ENCODE measurements around the gene APBB2.
"Not testable (repeated sequence)": the region's sequence is repeated elsewhere in the genome, so short reads cannot be mapped to it uniquely, and the experiment has no call there.

APBB2 gene

DNA sequence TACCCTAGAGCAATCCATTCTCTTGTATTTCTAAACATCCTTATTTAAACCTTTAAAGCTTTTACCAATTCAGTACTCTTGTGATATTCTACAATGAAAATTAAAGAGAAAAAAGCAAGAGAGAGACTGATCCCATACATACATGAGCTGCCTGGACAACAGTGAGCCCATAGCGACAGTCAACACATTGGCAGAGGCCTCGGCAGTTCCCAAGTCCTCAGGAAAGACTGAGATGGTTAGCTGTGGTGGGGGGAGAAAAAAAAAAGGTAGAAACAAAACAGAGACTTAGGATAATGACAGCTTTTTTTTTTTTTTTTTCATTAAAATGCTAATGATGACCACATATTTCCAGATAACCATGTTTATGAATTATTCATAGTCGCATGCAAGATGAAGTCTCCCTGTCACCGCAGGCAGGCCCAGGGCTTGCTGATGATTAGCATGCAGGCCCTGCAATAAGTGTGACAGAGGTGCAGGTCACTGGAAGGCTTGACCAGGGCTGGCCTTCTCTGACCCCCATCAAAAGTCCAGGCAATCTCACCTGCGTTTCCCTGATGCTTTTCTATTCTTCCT is 148.8 kb downstream of the APBB2 start:
- FAIRE-seq, result no peak
- TF ChIP-seq, protein P1, sequence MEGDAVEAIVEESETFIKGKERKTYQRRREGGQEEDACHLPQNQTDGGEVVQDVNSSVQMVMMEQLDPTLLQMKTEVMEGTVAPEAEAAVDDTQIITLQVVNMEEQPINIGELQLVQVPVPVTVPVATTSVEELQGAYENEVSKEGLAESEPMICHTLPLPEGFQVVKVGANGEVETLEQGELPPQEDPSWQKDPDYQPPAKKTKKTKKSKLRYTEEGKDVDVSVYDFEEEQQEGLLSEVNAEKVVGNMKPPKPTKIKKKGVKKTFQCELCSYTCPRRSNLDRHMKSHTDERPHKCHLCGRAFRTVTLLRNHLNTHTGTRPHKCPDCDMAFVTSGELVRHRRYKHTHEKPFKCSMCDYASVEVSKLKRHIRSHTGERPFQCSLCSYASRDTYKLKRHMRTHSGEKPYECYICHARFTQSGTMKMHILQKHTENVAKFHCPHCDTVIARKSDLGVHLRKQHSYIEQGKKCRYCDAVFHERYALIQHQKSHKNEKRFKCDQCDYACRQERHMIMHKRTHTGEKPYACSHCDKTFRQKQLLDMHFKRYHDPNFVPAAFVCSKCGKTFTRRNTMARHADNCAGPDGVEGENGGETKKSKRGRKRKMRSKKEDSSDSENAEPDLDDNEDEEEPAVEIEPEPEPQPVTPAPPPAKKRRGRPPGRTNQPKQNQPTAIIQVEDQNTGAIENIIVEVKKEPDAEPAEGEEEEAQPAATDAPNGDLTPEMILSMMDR (IDR thresholded peaks at IDR 0.05; ENCODE audit: insufficient read depth, missing control alignments), result no peak
- DNase-seq (ENCODE audit: insufficient read length, low spot score), result no peak

DNA sequence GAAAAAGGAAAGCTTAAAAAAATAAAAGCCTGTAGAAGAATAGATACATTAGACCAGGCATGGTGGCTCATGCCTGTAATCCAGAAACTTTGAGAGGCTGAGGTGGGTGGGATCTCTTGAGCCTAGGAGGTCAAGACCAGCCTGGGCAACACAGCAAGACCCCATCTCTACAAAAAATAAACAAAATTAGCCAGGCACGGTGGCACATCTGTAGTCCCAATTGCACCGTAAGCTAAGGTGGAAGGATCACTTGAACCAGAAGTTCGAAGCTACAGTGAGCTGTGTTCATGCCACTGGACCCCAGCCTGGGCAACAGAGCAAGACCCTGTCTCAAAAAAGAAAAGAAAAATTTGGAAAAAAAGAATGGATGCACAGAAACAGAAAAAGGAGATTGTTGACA is 149.4 kb downstream of the APBB2 start:
- FAIRE-seq (no peak), DNase-seq (ENCODE audit: insufficient read length, low spot score) (no peak)
- TF ChIP-seq, protein P1 (IDR thresholded peaks at IDR 0.05; ENCODE audit: insufficient read depth, missing control alignments), result no peak

DNA sequence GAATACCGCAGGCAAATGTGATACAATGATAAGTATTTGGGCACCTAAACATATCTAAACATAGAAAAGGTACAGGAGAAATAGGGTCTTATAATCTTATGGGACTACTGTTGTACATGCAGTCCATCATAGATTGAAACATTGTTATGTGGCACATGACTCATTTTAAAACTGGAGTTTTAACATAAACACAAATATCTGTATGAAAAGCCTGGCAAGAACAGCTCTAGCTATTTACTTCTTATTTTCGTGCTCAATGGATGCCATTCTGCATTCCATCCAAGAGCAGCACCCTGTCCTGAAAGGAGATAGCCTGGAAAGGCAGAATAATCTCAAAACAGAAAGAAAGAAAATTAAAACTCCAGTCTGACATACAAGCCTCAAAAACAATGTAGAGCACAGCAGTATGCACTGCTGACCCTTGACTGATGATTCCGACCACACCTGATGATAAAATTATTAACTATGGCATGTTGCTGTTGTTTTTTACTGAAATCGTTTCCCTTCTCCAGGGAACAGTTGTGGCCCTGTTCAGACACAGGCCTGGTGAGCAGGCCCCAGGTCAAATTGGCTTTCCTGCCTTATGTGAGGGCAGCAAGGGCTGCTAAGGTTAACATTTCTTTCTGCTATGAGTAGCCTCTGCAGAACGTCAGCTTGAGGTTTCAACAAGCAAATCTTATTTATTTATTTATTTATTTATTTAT is 152.7 kb downstream of the APBB2 start:
- DNase-seq (ENCODE audit: insufficient read length, low spot score), result no peak
- TF ChIP-seq, protein P1 (IDR thresholded peaks at IDR 0.05; ENCODE audit: insufficient read depth, missing control alignments), result no peak
- FAIRE-seq, result no peak

DNA sequence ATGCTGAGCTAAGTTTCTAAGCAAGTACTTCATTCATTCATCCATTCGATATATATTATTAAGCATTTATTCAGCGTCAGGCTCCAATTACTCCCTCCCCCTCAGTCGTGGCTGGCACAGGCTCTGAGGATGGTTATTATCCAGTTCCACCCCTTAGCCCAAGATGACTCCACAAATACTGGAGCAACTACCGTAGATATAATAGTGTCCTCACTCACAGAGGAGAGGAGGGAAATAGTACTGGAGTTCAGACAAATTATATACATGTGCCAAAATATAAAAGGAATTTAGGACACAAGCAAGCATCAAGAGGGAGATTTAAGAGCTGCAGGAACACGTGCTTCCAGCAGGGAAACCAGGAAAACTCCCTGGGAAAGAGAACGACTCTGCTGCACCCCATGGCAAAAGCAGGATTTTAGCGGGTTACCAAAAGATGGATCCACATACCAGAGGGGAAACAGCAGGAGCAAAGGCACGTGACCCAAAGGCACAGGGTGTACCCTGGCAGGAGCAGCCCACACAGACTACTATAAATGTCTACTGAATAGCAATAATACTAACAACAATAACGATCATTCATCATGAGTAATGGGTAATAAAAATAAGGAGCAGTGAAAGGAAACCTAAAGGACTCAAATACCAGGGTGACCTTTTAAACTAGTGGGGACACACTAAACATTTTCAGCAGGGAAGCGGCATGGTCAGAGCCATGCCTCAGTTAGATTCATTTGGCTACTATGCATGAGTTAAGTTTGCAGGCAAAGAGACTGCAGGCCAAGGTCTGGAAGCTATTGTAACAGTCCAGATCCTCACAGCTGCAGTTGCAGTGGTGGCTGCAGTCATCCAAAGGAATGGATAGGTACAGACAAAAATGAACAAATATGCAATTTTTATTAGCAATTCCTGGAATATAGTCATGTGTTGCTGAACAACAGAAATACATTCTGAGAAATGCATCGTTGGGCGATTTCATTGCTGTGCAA is 153.7 kb downstream of the APBB2 start:
- no peak for DNase-seq (ENCODE audit: insufficient read length, low spot score)
- TF ChIP-seq, protein P1 (IDR thresholded peaks at IDR 0.05; ENCODE audit: insufficient read depth, missing control alignments), result no peak
- FAIRE-seq, result no peak

DNA sequence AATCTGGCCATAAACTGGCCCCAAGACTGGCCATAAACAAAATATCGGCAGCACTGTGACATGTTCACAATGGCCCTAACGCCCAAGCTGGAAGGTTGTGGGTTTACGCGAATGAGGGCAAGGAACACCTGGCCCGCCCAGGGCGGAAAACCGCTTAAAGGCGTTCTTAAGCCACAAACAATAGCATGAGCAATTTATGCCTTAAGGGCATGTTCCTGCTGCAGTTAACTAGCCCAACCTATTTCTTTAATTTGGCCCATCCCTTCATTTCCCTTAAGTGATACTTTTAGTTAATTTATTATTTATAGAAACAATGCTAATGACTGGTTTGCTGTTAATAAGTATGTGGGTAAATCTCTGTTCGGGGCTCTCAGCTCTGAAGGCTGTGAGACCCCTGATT is 154.9 kb downstream of the APBB2 start:
- not testable (repeated sequence) for DNase-seq (ENCODE audit: insufficient read length, low spot score); FAIRE-seq

DNA sequence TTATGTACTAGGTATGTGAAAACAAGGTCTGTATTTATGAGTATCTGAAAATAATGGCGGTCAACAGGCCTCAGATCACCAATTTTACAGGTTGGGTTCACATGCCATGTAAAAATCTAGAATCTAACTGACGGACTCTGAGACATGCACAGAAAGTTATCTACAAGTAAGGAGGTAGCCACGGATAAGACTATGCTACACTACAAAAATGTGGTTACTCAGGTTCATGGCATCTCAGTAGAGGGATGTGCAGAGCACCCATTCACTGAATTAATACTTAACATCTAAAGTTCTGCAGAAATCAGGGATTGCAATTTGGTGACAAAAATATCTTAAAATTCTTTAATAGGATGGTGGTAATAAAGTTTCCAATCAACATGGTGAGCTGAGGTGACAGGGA is 155.9 kb downstream of the APBB2 start:
- DNase-seq (ENCODE audit: insufficient read length, low spot score), result no peak
- no peak for FAIRE-seq
- TF ChIP-seq, protein P1 (IDR thresholded peaks at IDR 0.05; ENCODE audit: insufficient read depth, missing control alignments), result no peak

DNA sequence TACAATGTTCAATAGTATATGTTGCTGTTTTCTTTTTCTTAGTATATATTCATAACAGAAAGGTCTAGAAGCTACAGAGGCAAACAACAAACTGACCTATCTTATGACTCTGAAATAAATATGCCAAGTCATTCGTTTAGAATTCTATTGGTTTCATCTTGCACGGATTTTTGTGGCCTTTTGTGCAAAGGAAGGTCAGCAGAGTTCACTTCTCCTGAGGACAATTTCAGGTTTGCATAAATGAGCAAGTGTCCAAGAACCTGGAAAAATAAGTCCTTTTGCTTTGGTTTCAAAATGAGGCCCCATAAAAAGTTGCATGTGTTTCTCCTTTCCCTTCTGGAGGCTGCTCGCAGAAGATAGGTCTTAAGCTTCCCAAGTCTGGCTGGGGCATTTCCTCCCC is 156.9 kb downstream of the APBB2 start:
- FAIRE-seq (no peak), DNase-seq (ENCODE audit: insufficient read length, low spot score) (no peak)
- TF ChIP-seq, protein P1 (IDR thresholded peaks at IDR 0.05; ENCODE audit: insufficient read depth, missing control alignments), result no peak

All from D721Med (cell line).